Chondrocyte (in vitro differentiated cells): ENCODE data around the gene TMEM117. TPM values are rescaled to one million over a fixed set of nuclear protein-coding genes. Genes with fewer than 3 reads are reported as not detected.
"Not testable (repeated sequence)": the region's sequence is repeated elsewhere in the genome, so short reads cannot be mapped to it uniquely, and the experiment has no call there.

Experiments used
- DNase-seq: peaks from one replicate; pipeline ENCODE4 v3.0.0; 2021; ENCODE audit warnings: mixed read lengths, low spot score
- H3K27ac Mint-ChIP-seq: one replicate; pipeline ENCODE4 v1.8.0; 2021; ENCODE audit warnings: mild to moderate bottlenecking, moderate library complexity, mixed read lengths; ENCODE audit not compliant: unreplicated experiment
- H3K27me3 Mint-ChIP-seq: 2 replicates; pipeline ENCODE4 v1.8.0; 2021; ENCODE audit warnings: low read depth, mixed read lengths
- H3K36me3 Mint-ChIP-seq: 2 replicates; pipeline ENCODE4 v1.8.0; 2021; ENCODE audit warnings: low read depth, mixed read lengths
- H3K4me1 Mint-ChIP-seq: 2 replicates; pipeline ENCODE4 v1.8.0; 2021; ENCODE audit warnings: low read depth, mild to moderate bottlenecking, mixed read lengths
- H3K4me3 Mint-ChIP-seq: one replicate; pipeline ENCODE4 v1.8.0; 2021; ENCODE audit warnings: mild to moderate bottlenecking, moderate library complexity, mixed read lengths; ENCODE audit not compliant: unreplicated experiment
- H3K9me3 Mint-ChIP-seq: 2 replicates; pipeline ENCODE4 v1.8.0; 2021; ENCODE audit warnings: low read depth, mixed read lengths
- total RNA-seq: library from RNA; stranded (reverse); gene quantifications from 3 replicates; pipeline ENCODE4 v1.2.1, GENCODE V29; 2021
- TF ChIP-seq, protein P1 (sequence below): fragments of 200-600 bp; sonication (generic); IDR thresholded peaks from 2 replicates; pipeline ENCODE4 v1.5.0; 2021; ENCODE audit warnings: antibody characterized with exemption, mild to moderate bottlenecking, moderate library complexity

Gene TMEM117
- total RNA-seq, 1 donor from 2014 or later = 15.5 TPM

- no peak for DNase-seq
- no peak overlapping the region for H3K27ac Mint-ChIP-seq
- peaks cover 2% of the 10 kb centered on the region for H3K36me3 Mint-ChIP-seq
- TF ChIP-seq, protein P1, sequence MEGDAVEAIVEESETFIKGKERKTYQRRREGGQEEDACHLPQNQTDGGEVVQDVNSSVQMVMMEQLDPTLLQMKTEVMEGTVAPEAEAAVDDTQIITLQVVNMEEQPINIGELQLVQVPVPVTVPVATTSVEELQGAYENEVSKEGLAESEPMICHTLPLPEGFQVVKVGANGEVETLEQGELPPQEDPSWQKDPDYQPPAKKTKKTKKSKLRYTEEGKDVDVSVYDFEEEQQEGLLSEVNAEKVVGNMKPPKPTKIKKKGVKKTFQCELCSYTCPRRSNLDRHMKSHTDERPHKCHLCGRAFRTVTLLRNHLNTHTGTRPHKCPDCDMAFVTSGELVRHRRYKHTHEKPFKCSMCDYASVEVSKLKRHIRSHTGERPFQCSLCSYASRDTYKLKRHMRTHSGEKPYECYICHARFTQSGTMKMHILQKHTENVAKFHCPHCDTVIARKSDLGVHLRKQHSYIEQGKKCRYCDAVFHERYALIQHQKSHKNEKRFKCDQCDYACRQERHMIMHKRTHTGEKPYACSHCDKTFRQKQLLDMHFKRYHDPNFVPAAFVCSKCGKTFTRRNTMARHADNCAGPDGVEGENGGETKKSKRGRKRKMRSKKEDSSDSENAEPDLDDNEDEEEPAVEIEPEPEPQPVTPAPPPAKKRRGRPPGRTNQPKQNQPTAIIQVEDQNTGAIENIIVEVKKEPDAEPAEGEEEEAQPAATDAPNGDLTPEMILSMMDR = no peak
- no peaks in the 10 kb centered on the region for H3K27me3 Mint-ChIP-seq
- peaks cover 10% of the 10 kb centered on the region for H3K9me3 Mint-ChIP-seq
- H3K4me3 Mint-ChIP-seq = no peak overlapping the region
- no peaks in the 10 kb centered on the region for H3K4me1 Mint-ChIP-seq
These were observed 404.3 kb downstream of the TMEM117 start for GRCh38 chr12:44240186-44240585.

- Mint-ChIP-seq H3K4me1 (no peaks in the 10 kb centered on the region), H3K27me3 (no peaks in the 10 kb centered on the region), H3K9me3 (peaks cover 14% of the 10 kb centered on the region), H3K4me3 (no peak overlapping the region), H3K27ac (no peak overlapping the region), H3K36me3 (peaks cover 4% of the 10 kb centered on the region)
- no peak for DNase-seq
- TF ChIP-seq, protein P1 = no peak
These were observed 410.1 kb downstream of the TMEM117 start for GRCh38 chr12:44245932-44246331.

DNA sequence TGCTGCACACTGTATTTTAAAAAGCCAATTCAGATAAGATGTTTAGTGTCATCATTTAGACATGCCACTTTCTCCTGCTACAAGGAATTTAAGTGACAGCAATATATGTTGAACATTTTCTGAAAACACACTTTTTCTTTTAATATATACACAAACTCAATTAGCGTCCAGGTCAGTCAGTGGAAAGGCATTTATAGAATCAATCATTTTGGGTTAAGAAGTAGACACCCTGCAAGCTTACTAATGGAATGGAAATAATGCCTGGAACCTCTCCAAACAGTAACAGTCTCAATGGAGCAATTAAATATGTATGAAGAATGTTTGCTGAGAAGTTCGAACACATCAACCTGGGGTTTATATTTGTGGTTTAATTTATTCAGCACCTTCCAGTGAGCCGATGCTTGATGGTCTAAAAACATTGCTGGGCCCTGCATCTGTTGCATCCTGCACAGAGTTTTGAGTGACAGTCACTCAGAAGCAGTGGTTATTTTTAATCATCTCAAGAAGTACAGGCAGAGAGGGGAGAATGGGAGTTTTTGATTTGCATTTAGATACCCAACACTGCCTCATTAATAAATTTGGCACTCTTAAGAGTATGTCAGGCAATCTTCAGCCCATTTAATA, 410.7 kb downstream of the TMEM117 start:
- peaks cover 14% of the 10 kb centered on the region for H3K9me3 Mint-ChIP-seq
- DNase-seq = no peak
- no peak overlapping the region for H3K4me3 Mint-ChIP-seq
- H3K4me1 Mint-ChIP-seq = no peaks in the 10 kb centered on the region
- no peaks in the 10 kb centered on the region for H3K27me3 Mint-ChIP-seq
- H3K27ac Mint-ChIP-seq = no peak overlapping the region
- TF ChIP-seq, protein P1 = no peak
- H3K36me3 Mint-ChIP-seq = peaks cover 4% of the 10 kb centered on the region

- Mint-ChIP-seq H3K4me1 (no peaks in the 10 kb centered on the region), H3K27me3 (no peaks in the 10 kb centered on the region), H3K9me3 (peaks cover 11% of the 10 kb centered on the region), H3K4me3 (no peak overlapping the region), H3K27ac (no peak overlapping the region), H3K36me3 (peaks cover 3% of the 10 kb centered on the region)
- TF ChIP-seq, protein P1 = no peak
- DNase-seq = no peak
These were observed 411.7 kb downstream of the TMEM117 start for GRCh38 chr12:44247588-44247987.

DNA sequence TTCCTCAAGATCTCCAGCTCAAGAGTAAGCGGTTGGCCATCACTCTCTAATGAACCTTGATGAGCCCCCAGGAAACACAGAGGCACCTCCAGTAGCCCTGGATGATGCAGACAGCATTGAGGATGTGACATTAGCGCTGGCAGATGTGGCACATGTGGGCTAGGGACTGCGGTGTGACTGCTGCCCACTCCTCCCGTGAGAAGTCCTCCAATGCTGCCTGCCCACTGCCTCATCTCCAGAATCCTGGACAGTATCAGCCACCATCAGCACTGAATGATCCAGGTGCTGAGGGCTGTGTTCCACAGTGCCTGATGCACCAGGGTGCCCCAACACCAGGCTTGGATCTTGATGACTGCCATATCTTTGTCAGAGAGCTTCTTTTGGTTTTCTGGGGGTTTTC, 412.6 kb downstream of the TMEM117 start:
- Mint-ChIP-seq H3K36me3 (peaks cover 3% of the 10 kb centered on the region), H3K27ac (no peak overlapping the region), H3K9me3 (peaks cover 7% of the 10 kb centered on the region), H3K4me3 (no peak overlapping the region), H3K4me1 (no peaks in the 10 kb centered on the region), H3K27me3 (no peaks in the 10 kb centered on the region)
- TF ChIP-seq, protein P1 = no peak
- DNase-seq = peak; percentile 44

DNA sequence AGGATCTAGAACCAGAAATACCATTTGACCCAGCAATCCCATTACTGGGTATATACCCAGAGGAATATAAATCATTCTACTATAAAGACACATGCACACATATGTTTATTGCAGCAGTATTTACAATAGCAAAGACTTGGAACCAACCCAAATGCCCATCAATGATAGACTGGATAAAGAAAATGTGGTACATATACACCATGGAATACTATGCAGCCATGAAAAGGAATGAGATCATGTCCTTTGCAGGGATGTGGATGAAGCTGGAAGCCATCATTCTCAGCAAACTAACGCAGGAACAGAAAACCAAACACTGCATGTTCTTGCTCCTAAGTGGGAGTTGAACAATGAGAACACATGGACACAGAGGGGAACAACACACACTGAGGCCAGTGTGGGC, 414.6 kb downstream of the TMEM117 start:
- not testable (repeated sequence) for H3K36me3 Mint-ChIP-seq, H3K4me1 Mint-ChIP-seq, H3K9me3 Mint-ChIP-seq, H3K4me3 Mint-ChIP-seq, H3K27ac Mint-ChIP-seq, H3K27me3 Mint-ChIP-seq, DNase-seq
